ENCODE measurements around the gene LUC7L3. TPM values are rescaled to one million over a fixed set of nuclear protein-coding genes. Genes with fewer than 3 reads are reported as not detected.

Gene LUC7L3
- total and polyA plus RNA-seq, 2 of the 13 experiments (the other 11 are each of a cell fraction or from before 2014, with no cell fraction given): 108 to 120 TPM

DNA sequence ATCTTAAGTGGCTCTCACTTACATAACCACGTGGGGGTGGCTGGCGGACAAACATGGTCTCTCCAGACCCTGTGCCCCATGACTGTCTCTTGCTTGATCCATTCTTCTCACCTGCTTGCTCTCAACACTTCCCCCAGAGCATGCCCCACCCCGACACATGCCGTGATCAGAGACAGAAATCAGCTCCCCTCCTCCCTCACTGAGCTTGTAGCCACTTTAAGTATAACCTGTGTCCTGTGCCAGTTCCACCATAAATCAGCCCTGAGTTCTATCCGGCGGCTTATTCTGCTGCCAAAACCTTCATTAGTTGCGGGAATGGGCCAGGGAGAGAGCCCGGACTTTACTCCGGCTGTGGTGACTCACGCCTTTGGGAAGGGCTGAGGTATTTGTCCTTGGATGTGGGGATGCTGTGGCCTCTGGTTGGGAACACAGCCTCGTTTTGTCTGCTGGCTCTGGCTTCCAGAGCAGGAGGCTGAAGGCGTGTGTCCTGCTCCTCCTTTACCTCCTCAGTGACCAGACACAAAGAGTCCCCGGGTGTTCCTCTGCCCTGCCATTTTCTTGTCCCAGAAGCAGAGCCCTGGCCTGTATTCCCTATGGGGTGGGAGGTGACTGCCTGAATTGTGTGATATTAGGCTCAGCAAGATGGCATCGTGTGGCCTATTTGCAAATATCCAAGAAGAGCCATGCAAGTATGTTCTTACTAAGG, 32.8 kb upstream of the LUC7L3 start (continued):
- TF ChIP-seq, protein P1, sequence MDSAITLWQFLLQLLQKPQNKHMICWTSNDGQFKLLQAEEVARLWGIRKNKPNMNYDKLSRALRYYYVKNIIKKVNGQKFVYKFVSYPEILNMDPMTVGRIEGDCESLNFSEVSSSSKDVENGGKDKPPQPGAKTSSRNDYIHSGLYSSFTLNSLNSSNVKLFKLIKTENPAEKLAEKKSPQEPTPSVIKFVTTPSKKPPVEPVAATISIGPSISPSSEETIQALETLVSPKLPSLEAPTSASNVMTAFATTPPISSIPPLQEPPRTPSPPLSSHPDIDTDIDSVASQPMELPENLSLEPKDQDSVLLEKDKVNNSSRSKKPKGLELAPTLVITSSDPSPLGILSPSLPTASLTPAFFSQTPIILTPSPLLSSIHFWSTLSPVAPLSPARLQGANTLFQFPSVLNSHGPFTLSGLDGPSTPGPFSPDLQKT (CRISPR knock-in tag; IDR thresholded peaks at IDR 0.05; ENCODE audit: borderline replicate concordance): no peak
- TF ChIP-seq, protein P2, sequence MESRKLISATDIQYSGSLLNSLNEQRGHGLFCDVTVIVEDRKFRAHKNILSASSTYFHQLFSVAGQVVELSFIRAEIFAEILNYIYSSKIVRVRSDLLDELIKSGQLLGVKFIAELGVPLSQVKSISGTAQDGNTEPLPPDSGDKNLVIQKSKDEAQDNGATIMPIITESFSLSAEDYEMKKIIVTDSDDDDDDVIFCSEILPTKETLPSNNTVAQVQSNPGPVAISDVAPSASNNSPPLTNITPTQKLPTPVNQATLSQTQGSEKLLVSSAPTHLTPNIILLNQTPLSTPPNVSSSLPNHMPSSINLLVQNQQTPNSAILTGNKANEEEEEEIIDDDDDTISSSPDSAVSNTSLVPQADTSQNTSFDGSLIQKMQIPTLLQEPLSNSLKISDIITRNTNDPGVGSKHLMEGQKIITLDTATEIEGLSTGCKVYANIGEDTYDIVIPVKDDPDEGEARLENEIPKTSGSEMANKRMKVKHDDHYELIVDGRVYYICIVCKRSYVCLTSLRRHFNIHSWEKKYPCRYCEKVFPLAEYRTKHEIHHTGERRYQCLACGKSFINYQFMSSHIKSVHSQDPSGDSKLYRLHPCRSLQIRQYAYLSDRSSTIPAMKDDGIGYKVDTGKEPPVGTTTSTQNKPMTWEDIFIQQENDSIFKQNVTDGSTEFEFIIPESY (CRISPR knock-in tag; IDR thresholded peaks at IDR 0.05): peak; percentile 70; the same call in 1 of the 2 replicates
- no peak for TF ChIP-seq TCF7L2 (IDR thresholded peaks at IDR 0.05; ENCODE audit: low read depth, low read length)
- TF ChIP-seq ZNF644 (CRISPR knock-in tag; IDR thresholded peaks at IDR 0.05; ENCODE audit: low read depth): peak; percentile 76; the same call in 1 of the 2 replicates
- TF ChIP-seq NFATC3 (CRISPR knock-in tag; IDR thresholded peaks at IDR 0.05): no peak
- TF ChIP-seq, protein P3, sequence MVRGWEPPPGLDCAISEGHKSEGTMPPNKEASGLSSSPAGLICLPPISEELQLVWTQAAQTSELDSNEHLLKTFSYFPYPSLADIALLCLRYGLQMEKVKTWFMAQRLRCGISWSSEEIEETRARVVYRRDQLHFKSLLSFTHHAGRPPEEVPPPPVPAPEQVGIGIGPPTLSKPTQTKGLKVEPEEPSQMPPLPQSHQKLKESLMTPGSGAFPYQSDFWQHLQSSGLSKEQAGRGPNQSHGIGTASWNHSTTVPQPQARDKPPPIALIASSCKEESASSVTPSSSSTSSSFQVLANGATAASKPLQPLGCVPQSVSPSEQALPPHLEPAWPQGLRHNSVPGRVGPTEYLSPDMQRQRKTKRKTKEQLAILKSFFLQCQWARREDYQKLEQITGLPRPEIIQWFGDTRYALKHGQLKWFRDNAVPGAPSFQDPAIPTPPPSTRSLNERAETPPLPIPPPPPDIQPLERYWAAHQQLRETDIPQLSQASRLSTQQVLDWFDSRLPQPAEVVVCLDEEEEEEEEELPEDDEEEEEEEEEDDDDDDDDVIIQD (CRISPR knock-in tag; IDR thresholded peaks at IDR 0.05; ENCODE audit: low read depth): peak; percentile 87
- TF ChIP-seq POLR2A (IDR thresholded peaks at IDR 0.05; ENCODE audit: insufficient read depth in 1 of 2, low read depth in 2 of 2, low read length in 2 of 2): peak; percentile 86 to 98
- no peak for TF ChIP-seq ARID2 (CRISPR knock-in tag; IDR thresholded peaks at IDR 0.05; ENCODE audit: borderline replicate concordance)
- TF ChIP-seq, protein P4, sequence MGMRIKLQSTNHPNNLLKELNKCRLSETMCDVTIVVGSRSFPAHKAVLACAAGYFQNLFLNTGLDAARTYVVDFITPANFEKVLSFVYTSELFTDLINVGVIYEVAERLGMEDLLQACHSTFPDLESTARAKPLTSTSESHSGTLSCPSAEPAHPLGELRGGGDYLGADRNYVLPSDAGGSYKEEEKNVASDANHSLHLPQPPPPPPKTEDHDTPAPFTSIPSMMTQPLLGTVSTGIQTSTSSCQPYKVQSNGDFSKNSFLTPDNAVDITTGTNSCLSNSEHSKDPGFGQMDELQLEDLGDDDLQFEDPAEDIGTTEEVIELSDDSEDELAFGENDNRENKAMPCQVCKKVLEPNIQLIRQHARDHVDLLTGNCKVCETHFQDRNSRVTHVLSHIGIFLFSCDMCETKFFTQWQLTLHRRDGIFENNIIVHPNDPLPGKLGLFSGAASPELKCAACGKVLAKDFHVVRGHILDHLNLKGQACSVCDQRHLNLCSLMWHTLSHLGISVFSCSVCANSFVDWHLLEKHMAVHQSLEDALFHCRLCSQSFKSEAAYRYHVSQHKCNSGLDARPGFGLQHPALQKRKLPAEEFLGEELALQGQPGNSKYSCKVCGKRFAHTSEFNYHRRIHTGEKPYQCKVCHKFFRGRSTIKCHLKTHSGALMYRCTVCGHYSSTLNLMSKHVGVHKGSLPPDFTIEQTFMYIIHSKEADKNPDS (CRISPR knock-in tag; IDR thresholded peaks at IDR 0.05): no peak
- TF ChIP-seq ZNF530 (CRISPR knock-in tag; IDR thresholded peaks at IDR 0.05; ENCODE audit: low read depth): no peak
- TF ChIP-seq RXRB (CRISPR knock-in tag; IDR thresholded peaks at IDR 0.05; ENCODE audit: borderline replicate concordance): peak; percentile 93
- TF ChIP-seq ZNF160 (CRISPR knock-in tag; IDR thresholded peaks at IDR 0.05): peak; percentile 17; the same call in 1 of the 2 replicates
- no peak for TF ChIP-seq TGIF2 (CRISPR knock-in tag; IDR thresholded peaks at IDR 0.05)
- peak; percentile 98 for TF ChIP-seq KDM6A (CRISPR knock-in tag; IDR thresholded peaks at IDR 0.05; ENCODE audit: low read depth)
- TF ChIP-seq NFE2L2 (IDR thresholded peaks at IDR 0.05; ENCODE audit: low read length): no peak; the same call in 1 of the 2 replicates
- TF ChIP-seq ZC3H13 (CRISPR knock-in tag; IDR thresholded peaks at IDR 0.05): 0 out of 2 replicates have a peak, but pooled peaks have one; percentile 72
- no peak for TF ChIP-seq FOXA1 (IDR thresholded peaks at IDR 0.05)
- peak; percentile 71; the same call in 1 of the 2 replicates for TF ChIP-seq FOXA1 (CRISPR knock-in tag; IDR thresholded peaks at IDR 0.05)
- TF ChIP-seq ZNF605 (CRISPR knock-in tag; IDR thresholded peaks at IDR 0.05): no peak; the same call in none of the 2 replicates
- TF ChIP-seq ZNF225 (CRISPR knock-in tag; IDR thresholded peaks at IDR 0.05): peak; percentile 63; the same call in 1 of the 2 replicates
- TF ChIP-seq CBX1 (IDR thresholded peaks at IDR 0.05; ENCODE audit: low read depth): peak; percentile 20
- peak; percentile 80; the same call in 1 of the 2 replicates for TF ChIP-seq SOX5 (CRISPR knock-in tag; IDR thresholded peaks at IDR 0.05; ENCODE audit: borderline replicate concordance)
- no peak for TF ChIP-seq NONO (IDR thresholded peaks at IDR 0.05)
- peak; percentile 75; the same call in 1 of the 2 replicates for TF ChIP-seq NONO (CRISPR knock-in tag; conservative IDR thresholded peaks at IDR 0.05)
- peak; percentile 88 for TF ChIP-seq HDAC1 (CRISPR knock-in tag; IDR thresholded peaks at IDR 0.05)
